Osteoblast (primary cell): ENCODE data around the gene GLI3. TPM values are rescaled to one million over a fixed set of nuclear protein-coding genes. Genes with fewer than 3 reads are reported as not detected.
A peak's percentile ranks its signal among the peaks of the same experiment; 100 is the strongest.

Experiments
- DNase-seq: peaks from one replicate; pipeline ENCODE4 v3.0.0; 2011; ENCODE audit warnings: low spot score, mixed read lengths; ENCODE audit not compliant: insufficient read length; ENCODE audit errors: missing footprints
- H2AFZ ChIP-seq: 2 replicates; pipeline ENCODE4 v1.6.0; 2011; ENCODE audit warnings: mild to moderate bottlenecking, low read length
- H3K27ac ChIP-seq: 2 replicates; pipeline ENCODE4 v1.5.1; 2011; ENCODE audit warnings: mild to moderate bottlenecking, low read depth, low read length, moderate library complexity
- H3K27me3 ChIP-seq: 2 replicates; pipeline ENCODE4 v1.6.0; 2012; ENCODE audit warnings: mild to moderate bottlenecking, control low read depth, inconsistent platforms, low read length, moderate library complexity; ENCODE audit not compliant: insufficient read depth
- H3K36me3 ChIP-seq: 2 replicates; pipeline ENCODE4 v1.5.1; 2011; ENCODE audit warnings: mild to moderate bottlenecking, low read length, control low read depth, moderate library complexity; ENCODE audit not compliant: insufficient read depth
- H3K4me1 ChIP-seq: 2 replicates; pipeline ENCODE4 v1.5.1; 2011; ENCODE audit warnings: mild to moderate bottlenecking, low read length, control low read depth, moderate library complexity; ENCODE audit not compliant: insufficient read depth
- H3K4me2 ChIP-seq: 2 replicates; pipeline ENCODE4 v1.6.0; 2011; ENCODE audit warnings: mild to moderate bottlenecking, low read length; ENCODE audit not compliant: insufficient read depth
- H3K4me3 ChIP-seq: fragments of 200-600 bp; sonication (generic); 3 replicates; pipeline ENCODE4 v1.5.1; 2012; ENCODE audit warnings: mild to moderate bottlenecking, low read length, inconsistent platforms; ENCODE audit not compliant: insufficient read depth
- H3K79me2 ChIP-seq: 2 replicates; pipeline ENCODE4 v1.6.0; 2012; ENCODE audit warnings: mild to moderate bottlenecking, low read length, control low read depth, inconsistent platforms; ENCODE audit not compliant: insufficient read depth
- H3K9me3 ChIP-seq: 2 replicates; pipeline ENCODE4 v1.5.1; 2011; ENCODE audit warnings: low read depth, low read length, control low read depth
- H4K20me1 ChIP-seq: 2 replicates; pipeline ENCODE4 v1.6.0; 2012; ENCODE audit warnings: mild to moderate bottlenecking, low read length, control low read depth; ENCODE audit not compliant: insufficient read depth
- CTCF ChIP-seq: IDR thresholded peaks from 2 replicates; pipeline ENCODE4 v1.5.1; 2011; ENCODE audit warnings: mild to moderate bottlenecking, low read depth, low read length, moderate library complexity; ENCODE audit errors: extremely low read depth
- total RNA-seq: library from RNA; depleted of rRNA; stranded (reverse); fragments of >200 nt; gene quantifications from 2 replicates; pipeline ENCODE4 v1.2.3, GENCODE V29; 2012

The GLI3 gene
- total RNA-seq, 1 donor, result 11.9 TPM

GRCh38 chr7:42217053-42217452 is 20.0 kb downstream of the GLI3 start:
- no peak for TF ChIP-seq CTCF
- H2AFZ ChIP-seq, result no peak overlapping the region
- no peaks in the 10 kb centered on the region for H4K20me1 ChIP-seq
- no peaks in the 10 kb centered on the region for H3K9me3 ChIP-seq
- no peak overlapping the region for H3K4me2 ChIP-seq
- no peaks in the 10 kb centered on the region for H3K4me1 ChIP-seq
- H3K27me3 ChIP-seq, result no peaks in the 10 kb centered on the region
- no peak overlapping the region for H3K4me3 ChIP-seq
- peaks cover 4% of the 10 kb centered on the region for H3K36me3 ChIP-seq
- H3K79me2 ChIP-seq, result peaks cover 2% of the 10 kb centered on the region
- DNase-seq, result peak; percentile 77
- H3K27ac ChIP-seq, result no peak overlapping the region

DNA sequence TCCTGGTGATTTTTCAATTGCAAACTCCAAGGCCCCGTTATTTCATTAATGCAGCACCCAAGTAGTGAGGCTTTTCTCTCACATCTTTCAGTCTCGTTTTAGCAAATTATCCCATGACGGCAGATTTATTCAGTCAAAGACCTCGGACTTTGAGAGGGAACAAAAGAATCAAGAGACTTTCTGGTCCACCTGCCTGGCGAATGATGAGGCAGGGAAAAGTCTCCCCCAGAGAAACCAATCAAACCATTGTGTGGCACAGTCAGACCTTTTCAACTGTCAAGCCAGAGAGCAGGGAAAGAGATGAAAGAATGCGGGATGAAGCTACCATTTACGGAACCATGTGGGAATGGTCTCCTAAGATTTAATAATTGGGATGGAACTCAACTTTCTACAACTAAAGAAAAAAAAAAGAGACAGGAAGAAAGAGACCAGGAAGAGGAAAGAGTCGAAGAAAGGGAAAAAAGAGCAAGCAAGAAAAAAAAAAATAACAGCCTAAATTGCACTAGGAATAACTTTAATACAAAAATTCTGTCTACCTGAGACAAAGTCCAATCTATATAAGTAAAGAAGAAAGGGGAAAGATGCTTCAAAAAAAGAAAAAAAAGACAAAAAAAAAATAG is 22.8 kb downstream of the GLI3 start:
- TF ChIP-seq CTCF, result no peak
- DNase-seq, result no peak
- H3K79me2 ChIP-seq, result peaks cover 2% of the 10 kb centered on the region
- no peak overlapping the region for H3K4me2 ChIP-seq
- H4K20me1 ChIP-seq, result no peaks in the 10 kb centered on the region
- no peaks in the 10 kb centered on the region for H3K4me1 ChIP-seq
- H3K27me3 ChIP-seq, result no peaks in the 10 kb centered on the region
- H3K4me3 ChIP-seq, result no peak overlapping the region
- H2AFZ ChIP-seq, result no peak overlapping the region
- no peaks in the 10 kb centered on the region for H3K36me3 ChIP-seq
- no peaks in the 10 kb centered on the region for H3K9me3 ChIP-seq
- H3K27ac ChIP-seq, result no peak overlapping the region

DNA sequence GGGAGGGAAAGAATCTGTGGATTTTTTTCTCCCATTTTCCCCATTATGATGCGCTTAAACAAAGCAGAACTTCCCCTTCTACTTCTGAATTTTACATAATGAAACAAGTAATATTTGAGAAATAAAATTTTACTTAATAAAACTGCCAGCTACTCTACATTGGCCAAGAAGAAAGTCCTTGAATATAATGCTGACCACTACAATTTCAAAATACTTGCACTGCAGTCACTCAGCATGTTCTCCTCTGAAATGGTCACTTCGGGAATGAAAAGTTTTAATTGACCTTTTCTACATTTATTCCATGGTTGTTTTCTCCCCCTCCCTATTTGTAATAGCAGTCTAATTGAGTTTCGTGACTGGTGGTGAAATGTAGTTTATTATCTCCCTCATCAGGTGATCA is 23.9 kb downstream of the GLI3 start:
- H3K4me3 ChIP-seq, result no peak overlapping the region
- no peaks in the 10 kb centered on the region for H3K9me3 ChIP-seq
- H3K4me1 ChIP-seq, result no peaks in the 10 kb centered on the region
- no peaks in the 10 kb centered on the region for H3K36me3 ChIP-seq
- no peak overlapping the region for H3K27ac ChIP-seq
- no peaks in the 10 kb centered on the region for H3K27me3 ChIP-seq
- H4K20me1 ChIP-seq, result no peaks in the 10 kb centered on the region
- TF ChIP-seq CTCF, result no peak
- DNase-seq, result no peak
- peaks cover 2% of the 10 kb centered on the region for H3K79me2 ChIP-seq
- H3K4me2 ChIP-seq, result no peak overlapping the region
- no peak overlapping the region for H2AFZ ChIP-seq

- Histone ChIP-seq H3K27me3 (no peaks in the 10 kb centered on the region), H3K4me2 (no peak overlapping the region), H2AFZ (no peak overlapping the region), H3K27ac (no peak overlapping the region), H4K20me1 (no peaks in the 10 kb centered on the region), H3K79me2 (peaks cover 2% of the 10 kb centered on the region), H3K9me3 (no peaks in the 10 kb centered on the region), H3K4me1 (no peaks in the 10 kb centered on the region), H3K4me3 (no peak overlapping the region), H3K36me3 (no peaks in the 10 kb centered on the region)
- no peak for TF ChIP-seq CTCF
- no peak for DNase-seq
Measured at GRCh38 chr7:42212541-42213090, 24.4 kb downstream of the GLI3 start.
